ENCODE results near the gene SKIDA1.

Gene SKIDA1

GRCh38 chr10:21515361-21516241 is 9.9 kb downstream of the SKIDA1 start:
- DNase-seq, result no peak

- DNase-seq, result no peak
Observed at GRCh38 chr10:21514818-21515351, 10.6 kb downstream of the SKIDA1 start.

- DNase-seq, result no peak
Observed at GRCh38 chr10:21514129-21514817, 11.2 kb downstream of the SKIDA1 start.

GRCh38 chr10:21513405-21513788 is 12.1 kb downstream of the SKIDA1 start:
- no peak for DNase-seq

GRCh38 chr10:21512573-21513404 is 12.7 kb downstream of the SKIDA1 start:
- no peak for DNase-seq

GRCh38 chr10:21511946-21512572 is 13.4 kb downstream of the SKIDA1 start:
- DNase-seq, result no peak

- DNase-seq, result no peak
Observed at GRCh38 chr10:21511095-21511570, 14.3 kb downstream of the SKIDA1 start.

GRCh38 chr10:21510241-21511094 is 15.0 kb downstream of the SKIDA1 start:
- DNase-seq, result no peak

GRCh38 chr10:21509341-21510240 is 15.9 kb downstream of the SKIDA1 start:
- no peak for DNase-seq

GRCh38 chr10:21508706-21509331 is 16.7 kb downstream of the SKIDA1 start:
- no peak for DNase-seq

- DNase-seq, result no peak
Observed at GRCh38 chr10:21507150-21507549, 18.3 kb downstream of the SKIDA1 start.

GRCh38 chr10:21506351-21506750 is 19.1 kb downstream of the SKIDA1 start:
- DNase-seq, result no peak

GRCh38 chr10:21505711-21506278 is 19.7 kb downstream of the SKIDA1 start:
- no peak for DNase-seq

GRCh38 chr10:21503542-21503941 is 21.9 kb downstream of the SKIDA1 start:
- no peak for DNase-seq

GRCh38 chr10:21502348-21502740 is 23.1 kb downstream of the SKIDA1 start:
- DNase-seq, result no peak

- DNase-seq, result no peak
Observed at GRCh38 chr10:21501731-21502347, 23.6 kb downstream of the SKIDA1 start.

GRCh38 chr10:21501091-21501490 is 24.4 kb downstream of the SKIDA1 start:
- DNase-seq, result no peak

GRCh38 chr10:21500578-21500910 is 24.9 kb downstream of the SKIDA1 start:
- no peak for DNase-seq

Data from activated CD4-positive, alpha-beta T cell treated with anti-CD3 and anti-CD28 coated beads for 48 hours (primary cell).